Central memory CD8-positive, alpha-beta T cell (primary cell): Measurements from ENCODE around the gene GAL3ST3.
"Not testable (repeated sequence)": the region's sequence is repeated elsewhere in the genome, so short reads cannot be mapped to it uniquely, and the experiment has no call there.

Experiments
- ATAC-seq: fragments of 150-1000 bp; cut with Tn5 transposase; replicated peaks from 2 replicates; pipeline ENCODE4 v1.10.0; 2022; ENCODE audit warnings: mild to moderate bottlenecking, moderate FRiP score, moderate number of reproducible peaks; ENCODE audit not compliant: poor library complexity, severe bottlenecking; ENCODE audit errors: extremely low read depth
- DNase-seq, 2 donors: peaks; one replicate each; pipeline ENCODE4 v3.0.0; 2021; ENCODE audit warnings: low spot score in 2 of 2
- H3K27ac Mint-ChIP-seq: one replicate; pipeline ENCODE4 v1.8.0; 2022; ENCODE audit warnings: low read depth, mild to moderate bottlenecking, moderate library complexity, mixed read lengths
- H3K27me3 Mint-ChIP-seq: one replicate; pipeline ENCODE4 v1.8.0; 2022; ENCODE audit warnings: mixed read lengths
- H3K36me3 Mint-ChIP-seq: one replicate; pipeline ENCODE4 v1.8.0; 2022; ENCODE audit warnings: mild to moderate bottlenecking, moderate library complexity, mixed read lengths; ENCODE audit not compliant: insufficient read depth
- H3K4me1 Mint-ChIP-seq: one replicate; pipeline ENCODE4 v1.8.0; 2022; ENCODE audit warnings: mixed read lengths
- H3K4me3 Mint-ChIP-seq: one replicate; pipeline ENCODE4 v1.8.0; 2022; ENCODE audit warnings: mild to moderate bottlenecking, moderate library complexity, mixed read lengths
- H3K9me3 Mint-ChIP-seq: one replicate; pipeline ENCODE4 v1.8.0; 2022; ENCODE audit warnings: mixed read lengths

Gene GAL3ST3

GRCh38 chr11:66032957-66033735, 15.8 kb downstream of the GAL3ST3 start:
- no peak for DNase-seq
- Mint-ChIP-seq H3K9me3 (no peaks in the 10 kb centered on the region), H3K4me3 (no peak overlapping the region), H3K27me3 (peaks cover 15% of the 10 kb centered on the region), H3K36me3 (no peaks in the 10 kb centered on the region), H3K27ac (no peak overlapping the region), H3K4me1 (no peaks in the 10 kb centered on the region)
- ATAC-seq: no peak

- no peak for DNase-seq
- Mint-ChIP-seq H3K9me3 (no peaks in the 10 kb centered on the region), H3K4me1 (peaks cover 7% of the 10 kb centered on the region), H3K4me3 (no peak within 1 kb of the TSS), H3K27me3 (peaks cover 9% of the 10 kb centered on the region), H3K27ac (no peak within 1 kb of the TSS), H3K36me3 (no peaks in the 10 kb centered on the region)
- ATAC-seq: no peak
Observed at GRCh38 chr11:66026017-66026529, 22.9 kb downstream of the GAL3ST3 start, which contains the start of gene CATSPER1. CATSPER1 (minus strand) TSS chr11:66026479; CDS start chr11:66026379, 100 bp downstream.

- H3K9me3 Mint-ChIP-seq, H3K4me3 Mint-ChIP-seq, DNase-seq, H3K27ac Mint-ChIP-seq, H3K36me3 Mint-ChIP-seq, ATAC-seq, H3K27me3 Mint-ChIP-seq, H3K4me1 Mint-ChIP-seq: not testable (repeated sequence)
Observed at GRCh38 chr11:66023186-66023440, 25.8 kb downstream of the GAL3ST3 start.

- Mint-ChIP-seq H3K4me3 (no peak overlapping the region), H3K36me3 (no peaks in the 10 kb centered on the region), H3K9me3 (no peaks in the 10 kb centered on the region), H3K27me3 (peaks cover 9% of the 10 kb centered on the region), H3K4me1 (peaks cover 9% of the 10 kb centered on the region), H3K27ac (no peak overlapping the region)
- peak; percentile 82 for ATAC-seq
- DNase-seq: peak; percentile 59 to 76
Observed at GRCh38 chr11:66022401-66023185, 26.4 kb downstream of the GAL3ST3 start.

- Mint-ChIP-seq H3K4me1 (peaks cover 9% of the 10 kb centered on the region), H3K9me3 (no peaks in the 10 kb centered on the region), H3K27ac (no peak overlapping the region), H3K4me3 (no peak overlapping the region), H3K27me3 (peaks cover 9% of the 10 kb centered on the region), H3K36me3 (no peaks in the 10 kb centered on the region)
- no peak for ATAC-seq
- DNase-seq: no peak
Observed at GRCh38 chr11:66020618-66021357, 28.2 kb downstream of the GAL3ST3 start.

- no peak overlapping the region for H3K27ac Mint-ChIP-seq
- DNase-seq (no peak), ATAC-seq (no peak)
- no peaks in the 10 kb centered on the region for H3K9me3 Mint-ChIP-seq
- H3K36me3 Mint-ChIP-seq: no peaks in the 10 kb centered on the region
- H3K4me3 Mint-ChIP-seq: no peak overlapping the region
- H3K4me1 Mint-ChIP-seq: peaks cover 9% of the 10 kb centered on the region
- H3K27me3 Mint-ChIP-seq: peaks cover 9% of the 10 kb centered on the region
Observed at GRCh38 chr11:66020212-66020611, 28.7 kb downstream of the GAL3ST3 start.

GRCh38 chr11:66017321-66017720, 31.6 kb downstream of the GAL3ST3 start:
- no peak overlapping the region for H3K4me3 Mint-ChIP-seq
- peaks cover 4% of the 10 kb centered on the region for H3K4me1 Mint-ChIP-seq
- no peaks in the 10 kb centered on the region for H3K36me3 Mint-ChIP-seq
- DNase-seq: no peak
- no peak overlapping the region for H3K27ac Mint-ChIP-seq
- ATAC-seq: no peak
- H3K9me3 Mint-ChIP-seq: no peaks in the 10 kb centered on the region
- peaks cover 1% of the 10 kb centered on the region for H3K27me3 Mint-ChIP-seq

- H3K4me3 Mint-ChIP-seq: no peak overlapping the region
- no peak overlapping the region for H3K27ac Mint-ChIP-seq
- no peaks in the 10 kb centered on the region for H3K27me3 Mint-ChIP-seq
- H3K4me1 Mint-ChIP-seq: peaks cover 4% of the 10 kb centered on the region
- no peaks in the 10 kb centered on the region for H3K36me3 Mint-ChIP-seq
- DNase-seq: no peak
- no peak for ATAC-seq
- H3K9me3 Mint-ChIP-seq: no peaks in the 10 kb centered on the region
Observed at GRCh38 chr11:66016793-66017177, 32.2 kb downstream of the GAL3ST3 start.

- ATAC-seq: no peak
- Mint-ChIP-seq H3K4me3 (no peak overlapping the region), H3K36me3 (no peaks in the 10 kb centered on the region), H3K9me3 (no peaks in the 10 kb centered on the region), H3K27me3 (no peaks in the 10 kb centered on the region), H3K27ac (no peak overlapping the region), H3K4me1 (peaks cover 3% of the 10 kb centered on the region)
- DNase-seq: no peak
Observed at GRCh38 chr11:66015936-66016792, 32.8 kb downstream of the GAL3ST3 start.

GRCh38 chr11:66015454-66015881, 33.5 kb downstream of the GAL3ST3 start:
- H3K4me3 Mint-ChIP-seq: no peak overlapping the region
- ATAC-seq (no peak), DNase-seq (no peak)
- H3K9me3 Mint-ChIP-seq: no peaks in the 10 kb centered on the region
- H3K4me1 Mint-ChIP-seq: no peaks in the 10 kb centered on the region
- H3K36me3 Mint-ChIP-seq: no peaks in the 10 kb centered on the region
- H3K27ac Mint-ChIP-seq: no peak overlapping the region
- no peaks in the 10 kb centered on the region for H3K27me3 Mint-ChIP-seq

- Mint-ChIP-seq H3K36me3 (no peaks in the 10 kb centered on the region), H3K27ac (no peak overlapping the region), H3K4me3 (no peak overlapping the region), H3K27me3 (no peaks in the 10 kb centered on the region), H3K4me1 (no peaks in the 10 kb centered on the region), H3K9me3 (no peaks in the 10 kb centered on the region)
- ATAC-seq (no peak), DNase-seq (no peak)
Observed at GRCh38 chr11:66014804-66015453, 34.0 kb downstream of the GAL3ST3 start.

GRCh38 chr11:66013762-66014100, 35.2 kb downstream of the GAL3ST3 start:
- DNase-seq (no peak), ATAC-seq (no peak)
- H3K4me3 Mint-ChIP-seq: no peak overlapping the region
- no peaks in the 10 kb centered on the region for H3K27me3 Mint-ChIP-seq
- H3K4me1 Mint-ChIP-seq: no peaks in the 10 kb centered on the region
- H3K27ac Mint-ChIP-seq: no peak overlapping the region
- H3K9me3 Mint-ChIP-seq: no peaks in the 10 kb centered on the region
- H3K36me3 Mint-ChIP-seq: no peaks in the 10 kb centered on the region
